HepG2 (cell line): ENCODE measurements around the gene HAP1. TPM values are rescaled to one million over a fixed set of nuclear protein-coding genes. Genes with fewer than 3 reads are reported as not detected.
A peak's percentile ranks its signal among the peaks of the same experiment; 100 is the strongest.

Experiments used
- ATRX ChIP-seq: sonication (generic); formaldehyde crosslinking; IDR thresholded peaks from 2 replicates; pipeline ENCODE4 v1.4.0; 2020; ENCODE audit warnings: missing genetic modification reagents, borderline replicate concordance
- BHLHE40 ChIP-seq: IDR thresholded peaks from 2 replicates; pipeline ENCODE4 v1.6.1; 2011; ENCODE audit warnings: low read length, improper control_type of control experiment
- CCAR2 ChIP-seq: fragments of 200-400 bp; formaldehyde crosslinking; optimal IDR thresholded peaks from 2 replicates; pipeline ENCODE3; 2018; ENCODE audit warnings: low read depth, mild to moderate bottlenecking, low read length, moderate library complexity
- IKZF1 ChIP-seq: fragments of 450-650 bp; IDR thresholded peaks from 2 replicates; pipeline ENCODE4 v1.7.1; 2016
- KLF16 ChIP-seq, 2 experiments: sonication (generic) in 1 of 2; formaldehyde crosslinking in 1 of 2; IDR thresholded peaks; 2 replicates each; pipeline versions ENCODE4 v1.6.1 to v1.8.0; 2016 to 2023; ENCODE audit warnings: missing genetic modification reagents in 2 of 2, missing compliant biosample characterization in 1 of 2
- MTERF4 ChIP-seq: sonication (generic); formaldehyde crosslinking; IDR thresholded peaks from 2 replicates; pipeline ENCODE4 v1.8.0; 2023; ENCODE audit warnings: mild to moderate bottlenecking, missing genetic modification reagents
- NR2F2 ChIP-seq: IDR thresholded peaks from 2 replicates; pipeline ENCODE4 v1.6.1; 2012; ENCODE audit warnings: low read depth, inconsistent platforms, borderline replicate concordance
- TARDBP ChIP-seq: sonication (generic); formaldehyde crosslinking; IDR thresholded peaks from 2 replicates; pipeline ENCODE4 v1.8.0; 2022; ENCODE audit warnings: mild to moderate bottlenecking, missing genetic modification reagents
- YEATS4 ChIP-seq: sonication (generic); formaldehyde crosslinking; IDR thresholded peaks from 2 replicates; pipeline ENCODE4 v1.4.0; 2020; ENCODE audit warnings: missing genetic modification reagents, borderline replicate concordance
- ZBTB10 ChIP-seq: sonication (generic); formaldehyde crosslinking; IDR thresholded peaks from 2 replicates; pipeline ENCODE4 v1.4.0; 2020; ENCODE audit warnings: missing genetic modification reagents, borderline replicate concordance
- ZBTB38 ChIP-seq: sonication (generic); formaldehyde crosslinking; IDR thresholded peaks from 2 replicates; pipeline ENCODE4 v1.5.1; 2020; ENCODE audit warnings: mild to moderate bottlenecking, missing genetic modification reagents
- ZNF136 ChIP-seq: sonication (generic); formaldehyde crosslinking; IDR thresholded peaks from 2 replicates; pipeline ENCODE4 v1.8.1; 2022; ENCODE audit warnings: low read depth, mild to moderate bottlenecking, moderate library complexity, missing genetic modification reagents
- ZNF138 ChIP-seq: sonication (generic); formaldehyde crosslinking; IDR thresholded peaks from 2 replicates; pipeline ENCODE4 v1.5.0; 2020; ENCODE audit warnings: mild to moderate bottlenecking, low read depth, missing genetic modification reagents
- ZNF317 ChIP-seq: sonication (generic); formaldehyde crosslinking; IDR thresholded peaks from 2 replicates; pipeline ENCODE4 v1.5.0; 2020; ENCODE audit warnings: mild to moderate bottlenecking, missing genetic modification reagents
- ZNF333 ChIP-seq: sonication (generic); formaldehyde crosslinking; IDR thresholded peaks from 2 replicates; pipeline ENCODE4 v1.4.0; 2020; ENCODE audit warnings: mild to moderate bottlenecking, missing genetic modification reagents, borderline replicate concordance
- ZNF407 ChIP-seq: sonication (generic); formaldehyde crosslinking; IDR thresholded peaks from one replicate; pipeline ENCODE4 v1.5.1; 2020; ENCODE audit warnings: mild to moderate bottlenecking, missing genetic modification reagents; ENCODE audit errors: not compliant biosample characterization
- ZNF883 ChIP-seq: sonication (generic); formaldehyde crosslinking; IDR thresholded peaks from 2 replicates; pipeline ENCODE4 v1.5.1; 2020; ENCODE audit warnings: mild to moderate bottlenecking, missing genetic modification reagents; ENCODE audit errors: not compliant biosample characterization
- polyA plus RNA-seq, 8 experiments: library from polyadenylated mRNA; depleted of rRNA in 3 of 8; stranded (reverse) in 7 of 8; unstranded in 1 of 8; fragments of >200 nt; fragmentation: Illumina TruSeq in 4 of 8; extraction: Trizol in 4 of 8; gene quantifications; 2 replicates each; pipeline versions ENCODE4 v1.2.1 to v1.2.3, GENCODE V29; 2011 to 2016; ENCODE audit warnings: low read depth in 4 of 8, missing spikeins in 1 of 8, mixed read lengths in 1 of 8; ENCODE audit not compliant: insufficient read depth in 1 of 8
- total RNA-seq, 5 experiments: library from RNA; depleted of rRNA; stranded (reverse); fragments of >200 nt; fragmentation: Illumina TruSeq; extraction: Trizol; gene quantifications; 2 replicates each; pipeline ENCODE4 v1.2.3, GENCODE V29; 2016; ENCODE audit warnings: low read depth in 1 of 5

Gene HAP1
- total and polyA plus RNA-seq, 2 of the 13 experiments (the other 11 are each of a cell fraction or from before 2014, with no cell fraction given) = 0.07 TPM

- TF ChIP-seq ZBTB10 (CRISPR knock-in tag) (no peak), TARDBP (peak; percentile 91), IKZF1 (no peak), KLF16 (CRISPR knock-in tag; IDR thresholded peaks at IDR 0.05) (peak; percentile 72 to 88; a peak in 3 of 4 replicates), CCAR2 (peak; percentile 14), ZBTB38 (CRISPR knock-in tag) (peak; percentile 79), ZNF317 (peak; percentile 94), ATRX (CRISPR knock-in tag) (no peak), MTERF4 (CRISPR knock-in tag) (peak; percentile 95; the same call in 1 of the 2 replicates), ZNF136 (CRISPR knock-in tag) (peak; percentile 90), ZNF407 (peak; percentile 96), ZNF138 (peak; percentile 97), BHLHE40 (peak; percentile 63; the same call in 1 of the 2 replicates), ZNF883 (CRISPR knock-in tag) (peak; percentile 93), NR2F2 (0 out of 2 replicates have a peak, but pooled peaks have one; percentile 58), ZNF333 (CRISPR knock-in tag) (peak; percentile 86; the same call in 1 of the 2 replicates), YEATS4 (CRISPR knock-in tag) (no peak; the same call in 1 of the 2 replicates)
Measured at GRCh38 chr17:41688641-41689496, 45.6 kb downstream of the HAP1 start, which contains the start of gene EIF1 (continued).
